Activated CD8-positive, alpha-beta T cell treated with anti-CD3 and anti-CD28 coated beads for 36 hours (primary cell): ENCODE data around the gene ZNF3. TPM values are rescaled to one million over a fixed set of nuclear protein-coding genes. Genes with fewer than 3 reads are reported as not detected.

Experiments
- ATAC-seq: fragments of 200-7000 bp; cut with Tn5 transposase; one replicate; pipeline ENCODE4 v1.10.0; 2021; ENCODE audit warnings: mild to moderate bottlenecking, moderate library complexity
- CTCF ChIA-PET: fragments of 350-600 bp; sonication (Branson Sonifier 250); formaldehyde crosslinking; loops from one replicate; lab custom pipeline; 2021; ENCODE audit warnings: antibody characterized with exemption; lab: Charles Lee
- POLR2A ChIA-PET: fragments of 350-600 bp; sonication (Branson Sonifier 250); formaldehyde crosslinking; loops from one replicate; lab custom pipeline; 2021; ENCODE audit warnings: antibody characterized with exemption; lab: Charles Lee
- DNase-seq: peaks from one replicate; pipeline ENCODE4 v3.0.0-alpha.2; 2020
- H3K27ac Mint-ChIP-seq: one replicate; pipeline ENCODE4 v1.8.0; 2021; ENCODE audit warnings: mild to moderate bottlenecking, mixed read lengths
- H3K27me3 Mint-ChIP-seq: one replicate; pipeline ENCODE4 v1.8.0; 2021; ENCODE audit warnings: mixed read lengths
- H3K36me3 Mint-ChIP-seq: one replicate; pipeline ENCODE4 v1.8.0; 2021; ENCODE audit warnings: low read depth, mixed read lengths
- H3K4me1 Mint-ChIP-seq: one replicate; pipeline ENCODE4 v1.8.0; 2021; ENCODE audit warnings: low read depth, mixed read lengths
- H3K4me3 Mint-ChIP-seq: one replicate; pipeline ENCODE4 v1.8.0; 2021; ENCODE audit warnings: mild to moderate bottlenecking, moderate library complexity, mixed read lengths
- H3K9me3 Mint-ChIP-seq: one replicate; pipeline ENCODE4 v1.8.0; 2021; ENCODE audit warnings: mixed read lengths
- CTCF ChIP-seq: fragments of 200-600 bp; IDR thresholded peaks from one replicate; pipeline ENCODE4 v1.8.0; 2022; ENCODE audit warnings: antibody characterized with exemption, mild to moderate bottlenecking
- intact Hi-C: fragments of 100-400 bp; cut with micrococcal nuclease; formaldehyde crosslinking; loops from one replicate; pipeline ENCODE4 v1.10.0; 2022
- total RNA-seq, 2 experiments: library from RNA; stranded (reverse); gene quantifications; one replicate each; pipeline ENCODE4 v1.2.3, GENCODE V29; 2021

ZNF3 gene
- total RNA-seq, 2 experiments from 2014 or later, result 16.4 to 18.9 TPM

GRCh38 chr7:100091411-100092181, 10.1 kb upstream of the ZNF3 start:
- peak; percentile 31 for TF ChIP-seq CTCF
- H3K27ac Mint-ChIP-seq, result peak overlapping the region; percentile 97
- ChIA-PET CTCF (interaction anchor here (0.8 to 1.8 kb wide), 3 partner anchors 9 to 11 kb away, joined by 3 to 10 read pairs (median 4); partner anchors contain the start of genes AP4M1 and MCM7), POLR2A (interaction anchor here (1.0 to 6.7 kb wide), 8 partner anchors 10 to 75 kb away, joined by 3 to 187 read pairs (median 6); partner anchors contain the start of genes AP4M1, CNPY4, MBLAC1 and MCM7)
- no peaks in the 10 kb centered on the region for H3K27me3 Mint-ChIP-seq
- peaks cover 36% of the 10 kb centered on the region for H3K4me1 Mint-ChIP-seq
- H3K36me3 Mint-ChIP-seq, result peaks cover 52% of the 10 kb centered on the region
- intact Hi-C loops, result no loop called here
- ATAC-seq, result no peak
- DNase-seq, result peak; percentile 35
- H3K9me3 Mint-ChIP-seq, result no peaks in the 10 kb centered on the region
- H3K4me3 Mint-ChIP-seq, result no peak overlapping the region

- POLR2A ChIA-PET, result interaction anchor here (0.5 to 6.7 kb wide), 10 partner anchors 9 to 482 kb away, joined by 3 to 187 read pairs (median 4); partner anchors contain the start of genes AP4M1, CNPY4, MBLAC1 and MCM7
- peaks cover 33% of the 10 kb centered on the region for H3K4me1 Mint-ChIP-seq
- H3K4me3 Mint-ChIP-seq, result peak overlapping the region; percentile 20
- H3K27me3 Mint-ChIP-seq, result no peaks in the 10 kb centered on the region
- intact Hi-C loops, result no loop called here
- peaks cover 46% of the 10 kb centered on the region for H3K36me3 Mint-ChIP-seq
- H3K27ac Mint-ChIP-seq, result peak overlapping the region; percentile 97
- DNase-seq (no peak), ATAC-seq (no peak)
- TF ChIP-seq CTCF, result no peak
- CTCF ChIA-PET, result interaction anchor here (1.1 to 1.8 kb wide), 2 partner anchors 9 to 177 kb away, joined by 3 to 10 read pairs; partner anchors contain the start of genes AP4M1 and MCM7
- no peaks in the 10 kb centered on the region for H3K9me3 Mint-ChIP-seq
Measured at GRCh38 chr7:100090527-100091410, 9.2 kb upstream of the ZNF3 start.

GRCh38 chr7:100089458-100090196, 8.1 kb upstream of the ZNF3 start:
- no peaks in the 10 kb centered on the region for H3K9me3 Mint-ChIP-seq
- peaks cover 25% of the 10 kb centered on the region for H3K4me1 Mint-ChIP-seq
- TF ChIP-seq CTCF, result no peak
- intact Hi-C loops, result loop anchor here (10.0 kb wide), 1 partner anchor 175 kb away; the partner anchor contains the start of gene TRIM4
- ATAC-seq (no peak), DNase-seq (peak; percentile 45)
- peak overlapping the region; percentile 97 for H3K27ac Mint-ChIP-seq
- H3K27me3 Mint-ChIP-seq, result no peaks in the 10 kb centered on the region
- ChIA-PET POLR2A (interaction anchor here (0.5 to 6.7 kb wide), 9 partner anchors 8 to 183 kb away, joined by 3 to 187 read pairs (median 3); partner anchors contain the start of genes AP4M1, CNPY4 and MCM7), CTCF (interaction anchor here (0.7 to 1.8 kb wide), 4 partner anchors 11 to 176 kb away, joined by 3 to 10 read pairs (median 3); partner anchors contain the start of genes AP4M1 and MCM7)
- peak overlapping the region; percentile 95 for H3K4me3 Mint-ChIP-seq
- peaks cover 37% of the 10 kb centered on the region for H3K36me3 Mint-ChIP-seq

- ChIA-PET POLR2A (interaction anchor here (1.0 to 6.7 kb wide), 3 partner anchors 8 to 38 kb away, joined by 5 to 187 read pairs (median 7); partner anchors contain the start of genes AP4M1, MBLAC1 and MCM7), CTCF (interaction anchor here (1.0 kb wide), 1 partner anchor 42 kb away, joined by 3 read pairs; no protein-coding TSS in a partner anchor)
- no peak for TF ChIP-seq CTCF
- ATAC-seq (peak; percentile 72), DNase-seq (peak; percentile 88)
- Mint-ChIP-seq H3K27ac (peak within 1 kb of the TSS; percentile 97), H3K27me3 (no peaks in the 10 kb centered on the region), H3K9me3 (no peaks in the 10 kb centered on the region), H3K4me3 (peak within 1 kb of the TSS; percentile 95), H3K36me3 (peaks cover 33% of the 10 kb centered on the region), H3K4me1 (peaks cover 25% of the 10 kb centered on the region)
- intact Hi-C loops, result loop anchor here (10.0 kb wide), 1 partner anchor 174 kb away; the partner anchor contains the start of gene TRIM4
Measured at GRCh38 chr7:100088621-100089457, 7.3 kb upstream of the ZNF3 start, which contains the start of gene COPS6. COPS6 (plus strand) TSS chr7:100088969; CDS start chr7:100088991, 22 bp downstream.
